Retinal pigment epithelial cell (primary cell): ENCODE measurements around the gene RASA2.

Source experiments
- DNase-seq: peaks from one replicate; pipeline ENCODE4 v3.0.0-alpha.2; 2010; ENCODE audit warnings: low read depth
- H3K4me3 ChIP-seq: 2 replicates; pipeline ENCODE4 v1.5.1; 2011; ENCODE audit warnings: mild to moderate bottlenecking, low read length, control low read depth, moderate library complexity
- TF ChIP-seq, protein P1 (sequence below): conservative IDR thresholded peaks from 2 replicates; pipeline ENCODE4 v1.5.1; 2011; ENCODE audit warnings: low read depth, low read length, control low read depth, inconsistent platforms

Gene RASA2

GRCh38 chr3:141632779-141633374 lies 146.1 kb downstream of the RASA2 start:
- no peak overlapping the region for H3K4me3 ChIP-seq
- DNase-seq = no peak
- TF ChIP-seq, protein P1, sequence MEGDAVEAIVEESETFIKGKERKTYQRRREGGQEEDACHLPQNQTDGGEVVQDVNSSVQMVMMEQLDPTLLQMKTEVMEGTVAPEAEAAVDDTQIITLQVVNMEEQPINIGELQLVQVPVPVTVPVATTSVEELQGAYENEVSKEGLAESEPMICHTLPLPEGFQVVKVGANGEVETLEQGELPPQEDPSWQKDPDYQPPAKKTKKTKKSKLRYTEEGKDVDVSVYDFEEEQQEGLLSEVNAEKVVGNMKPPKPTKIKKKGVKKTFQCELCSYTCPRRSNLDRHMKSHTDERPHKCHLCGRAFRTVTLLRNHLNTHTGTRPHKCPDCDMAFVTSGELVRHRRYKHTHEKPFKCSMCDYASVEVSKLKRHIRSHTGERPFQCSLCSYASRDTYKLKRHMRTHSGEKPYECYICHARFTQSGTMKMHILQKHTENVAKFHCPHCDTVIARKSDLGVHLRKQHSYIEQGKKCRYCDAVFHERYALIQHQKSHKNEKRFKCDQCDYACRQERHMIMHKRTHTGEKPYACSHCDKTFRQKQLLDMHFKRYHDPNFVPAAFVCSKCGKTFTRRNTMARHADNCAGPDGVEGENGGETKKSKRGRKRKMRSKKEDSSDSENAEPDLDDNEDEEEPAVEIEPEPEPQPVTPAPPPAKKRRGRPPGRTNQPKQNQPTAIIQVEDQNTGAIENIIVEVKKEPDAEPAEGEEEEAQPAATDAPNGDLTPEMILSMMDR = no peak

DNA sequence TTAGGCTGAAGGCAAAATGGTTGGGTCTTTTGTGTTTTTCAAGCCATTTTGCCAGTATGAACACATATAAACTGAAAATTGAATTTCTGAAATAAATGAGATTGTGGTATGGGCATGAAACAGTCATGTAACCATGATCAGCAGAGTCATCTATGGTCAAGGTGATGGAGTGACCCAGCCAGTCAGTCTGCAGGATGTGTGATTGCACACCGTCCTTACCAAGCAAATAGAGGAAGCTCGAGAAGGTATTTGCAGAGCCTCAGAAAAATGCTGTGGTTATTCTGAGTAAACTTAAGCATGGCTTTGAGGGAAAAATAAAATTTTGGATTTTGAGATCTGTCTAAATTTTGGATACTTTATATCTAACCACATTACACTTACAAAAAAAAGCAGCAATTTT lies 155.4 kb downstream of the RASA2 start:
- no peak for DNase-seq
- H3K4me3 ChIP-seq = no peak overlapping the region
- TF ChIP-seq, protein P1 = no peak

- TF ChIP-seq, protein P1 = no peak
- DNase-seq = no peak
- H3K4me3 ChIP-seq = no peak overlapping the region
Observed at GRCh38 chr3:141643391-141643790, 156.6 kb downstream of the RASA2 start.

DNA sequence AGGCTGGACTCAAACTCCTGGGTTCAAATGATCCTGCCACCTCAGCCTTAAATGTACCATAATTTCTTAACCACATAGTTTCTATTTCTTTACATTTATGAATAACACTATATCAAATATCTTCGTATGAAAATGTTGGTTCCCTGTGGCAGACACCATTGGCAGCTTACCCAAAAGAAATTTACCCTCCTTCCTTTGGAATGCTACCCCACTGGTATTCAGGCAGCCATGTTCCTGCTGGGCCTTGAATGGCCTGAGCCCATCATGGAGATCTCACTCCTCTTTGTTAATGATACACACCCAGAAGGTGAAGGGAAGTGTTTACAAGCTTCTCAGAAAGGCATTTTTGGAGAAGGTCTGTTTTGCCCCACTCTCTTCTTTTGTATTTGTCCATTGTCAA lies 157.0 kb downstream of the RASA2 start:
- no peak for DNase-seq
- no peak overlapping the region for H3K4me3 ChIP-seq
- TF ChIP-seq, protein P1 = no peak

DNA sequence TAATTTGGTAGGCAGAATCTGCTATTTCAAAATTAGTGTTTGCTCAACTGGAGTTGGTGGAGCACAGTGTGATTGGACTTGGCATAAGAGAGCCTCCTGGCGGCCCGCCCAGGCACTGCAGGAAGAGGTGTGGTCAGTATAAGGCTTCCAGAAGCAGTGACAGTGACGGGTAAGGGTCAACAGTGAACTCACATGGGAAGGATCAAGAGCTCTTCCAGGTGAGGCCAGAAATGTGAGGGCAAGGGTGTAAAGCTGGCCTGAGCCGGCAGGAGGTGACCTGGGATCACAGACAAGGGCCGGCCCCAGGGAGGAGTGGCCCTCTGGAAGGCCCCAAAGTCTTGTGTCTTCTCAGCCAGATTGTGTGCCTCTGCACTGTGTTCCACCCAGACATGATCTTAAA lies 158.1 kb downstream of the RASA2 start:
- DNase-seq = no peak
- no peak overlapping the region for H3K4me3 ChIP-seq
- TF ChIP-seq, protein P1 = peak; percentile 82

GRCh38 chr3:141646760-141647561 lies 160.1 kb downstream of the RASA2 start:
- TF ChIP-seq, protein P1 = no peak

DNA sequence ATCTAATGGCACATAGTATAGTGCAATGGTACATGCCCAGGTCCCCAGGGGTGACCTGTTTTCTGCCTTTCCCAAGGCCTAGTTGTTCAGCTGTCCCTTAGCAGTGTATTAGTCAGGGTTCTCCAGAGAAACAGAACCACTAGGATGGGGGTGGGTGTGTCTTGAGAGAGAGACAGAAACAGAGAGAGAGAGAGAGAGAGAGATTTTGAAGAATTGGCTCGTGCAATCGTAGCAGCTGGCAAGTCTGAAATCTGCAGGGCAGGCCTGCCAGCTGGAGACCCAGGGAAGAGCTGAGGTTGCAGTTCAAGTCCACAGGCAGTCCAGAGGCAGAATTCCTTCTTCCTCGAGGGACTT lies 160.7 kb downstream of the RASA2 start:
- DNase-seq = no peak
- TF ChIP-seq, protein P1 = no peak
- no peak overlapping the region for H3K4me3 ChIP-seq

More at GRCh38 chr3:141646760-141647561, 160.1 kb downstream of the RASA2 start:
- no peak overlapping the region for H3K4me3 ChIP-seq
- no peak for DNase-seq
